ENCODE measurements around the gene ARHGEF28. TPM values are rescaled to one million over a fixed set of nuclear protein-coding genes. Genes with fewer than 3 reads are reported as not detected.

The ARHGEF28 gene
- total RNA-seq, 1 experiment from 2014 or later: 0.57 TPM

- no peak overlapping the region for H3K9ac ChIP-seq (ENCODE audit: extremely low read depth, insufficient read length, low read length)
- H3K4me1 ChIP-seq (ENCODE audit: insufficient read depth, low read length): no peaks in the 10 kb centered on the region
- no peak for DNase-seq
- H2BK5ac ChIP-seq (ENCODE audit: insufficient read length, low read length): no peak overlapping the region
- H3K9me3 Mint-ChIP-seq: no peaks in the 10 kb centered on the region
- H3K4me3 Mint-ChIP-seq: no peak overlapping the region
- H3K56ac ChIP-seq (ENCODE audit: insufficient read length, low read depth, low read length): no peak overlapping the region
- no peak overlapping the region for H2BK15ac ChIP-seq (ENCODE audit: low read depth, low read length)
- no peak overlapping the region for H3K23ac ChIP-seq (ENCODE audit: insufficient read length, low read depth, low read length)
- no peaks in the 10 kb centered on the region for H3K79me1 ChIP-seq (ENCODE audit: insufficient read depth, low read depth, low read length, poor library complexity, severe bottlenecking)
- no peak overlapping the region for H4K91ac ChIP-seq (ENCODE audit: insufficient read length, low read depth, low read length)
- H3K18ac ChIP-seq (ENCODE audit: insufficient read length, low read depth, low read length): no peak overlapping the region
- no peaks in the 10 kb centered on the region for H4K20me1 ChIP-seq (ENCODE audit: control insufficient read depth, insufficient read depth, insufficient read length)
- no peak overlapping the region for H2BK12ac ChIP-seq (ENCODE audit: insufficient read length, low read depth, low read length)
- no peak overlapping the region for H3K4ac ChIP-seq (ENCODE audit: low read depth, low read length)
- TF ChIP-seq CTCF (conservative IDR thresholded peaks at IDR 0.05): no peak
- H2BK20ac ChIP-seq (ENCODE audit: low read depth, low read length, poor library complexity, severe bottlenecking): no peak overlapping the region
- H3K14ac ChIP-seq (ENCODE audit: insufficient read depth, low read length): no peak overlapping the region
- H3K27me3 Mint-ChIP-seq (ENCODE audit: low read depth): peaks cover 6% of the 10 kb centered on the region
- H4K8ac ChIP-seq (replicated peaks; ENCODE audit: insufficient read length, low read depth, low read length): no peak overlapping the region
- H3K27ac ChIP-seq (ENCODE audit: insufficient read length, low read depth, low read length): no peak overlapping the region
- H3K4me2 ChIP-seq (ENCODE audit: insufficient read depth, insufficient read length, low read length): no peak overlapping the region
- WGBS (ENCODE audit: extremely low coverage, insufficient read length, low lambda C conversion rate): no CpG with 5 or more reads among the region's 4 CpGs
- H3K23me2 ChIP-seq (ENCODE audit: insufficient read length, low read depth, low read length, poor library complexity, severe bottlenecking): no peaks in the 10 kb centered on the region
- H3K27me3 ChIP-seq (ENCODE audit: insufficient read depth, low read length): no peaks in the 10 kb centered on the region
- H2BK120ac ChIP-seq (ENCODE audit: low read depth, low read length, poor library complexity, severe bottlenecking): no peak overlapping the region
- no peak overlapping the region for H3T11ph ChIP-seq (ENCODE audit: low read length)
- H3K9me3 ChIP-seq (ENCODE audit: control insufficient read depth, low read depth, low read length): no peaks in the 10 kb centered on the region
- H4K5ac ChIP-seq (ENCODE audit: insufficient read length, low read depth, low read length): no peak overlapping the region
- no peak overlapping the region for H2AK5ac ChIP-seq (ENCODE audit: insufficient read length, low read length)
- H3K36me3 Mint-ChIP-seq (ENCODE audit: insufficient read depth in 1 of 3, low read depth in 3 of 3): no peaks in the 10 kb centered on the region
- no peaks in the 10 kb centered on the region for H3K79me2 ChIP-seq (ENCODE audit: insufficient read depth, low read length)
- H2AFZ ChIP-seq (ENCODE audit: low read length): no peak overlapping the region
- no peak overlapping the region for H3K27ac Mint-ChIP-seq
- H3K4me1 Mint-ChIP-seq: peaks cover 2 to 5% of the 10 kb centered on the region in 2 experiments; a peak in 2 of 4 replicates
Observed at GRCh38 chr5:73615947-73616346, 10.0 kb upstream of the ARHGEF28 start.
